ENCODE data around the gene CD83.

GRCh38 chr6:14119784-14120183, 2.2 kb downstream of the CD83 start:
- TF ChIP-seq POLR2A (IDR thresholded peaks at IDR 0.05; ENCODE audit: low read depth, low read length), result no peak
- TF ChIP-seq CEBPB (IDR thresholded peaks at IDR 0.05; ENCODE audit: low read depth, low read length), result no peak

All from IMR-90 (cell line).